Uterus (tissue), 4 donors: Measurements from ENCODE around the gene KIAA1328. TPM values are rescaled to one million over a fixed set of nuclear protein-coding genes. Genes with fewer than 3 reads are reported as not detected.

Experiments used
- DNase-seq, 2 donors: peaks; one replicate each; pipeline ENCODE4 v3.0.0-alpha.2; 2019 to 2020
- H3K27ac ChIP-seq, 2 donors: fragments of 200-600 bp; sonication (generic); 1 replicate in 1 of 2; 2 replicates in 1 of 2; pipeline ENCODE4 v1.5.1; 2016 to 2018
- H3K27me3 ChIP-seq, 2 donors: fragments of 200-600 bp; sonication (generic); one replicate each; pipeline ENCODE4 v1.5.1; 2018 to 2019; ENCODE audit warnings: control low read depth in 1 of 2
- H3K36me3 ChIP-seq, 2 donors: fragments of 200-600 bp; sonication (generic); one replicate each; pipeline ENCODE4 v1.5.1; 2019; ENCODE audit warnings: control low read depth in 1 of 2
- H3K4me1 ChIP-seq, 2 donors: fragments of 200-600 bp; sonication (generic); one replicate each; pipeline ENCODE4 v1.5.1; 2018 to 2019; ENCODE audit warnings: control low read depth in 1 of 2
- H3K4me3 ChIP-seq, 2 donors: fragments of 200-600 bp; sonication (generic); 1 replicate in 1 of 2; 2 replicates in 1 of 2; pipeline ENCODE4 v1.5.1; 2018 to 2019; ENCODE audit warnings: mild to moderate bottlenecking in 1 of 2
- H3K9me3 ChIP-seq, 2 donors: fragments of 200-600 bp; sonication (generic); one replicate each; pipeline ENCODE4 v1.5.1; 2019; ENCODE audit warnings: control low read depth in 1 of 2
- POLR2A ChIP-seq, 2 donors: fragments of 450-650 bp; IDR thresholded peaks; one replicate each; pipeline ENCODE4 v1.6.1; 2016; ENCODE audit warnings: antibody characterized with exemption in 2 of 2, mild to moderate bottlenecking in 1 of 2, moderate library complexity in 1 of 2
- intact Hi-C: fragments of 100-400 bp; cut with DNase I; formaldehyde crosslinking; loops from one replicate; pipeline ENCODE4 v1.15.1; 2023; ENCODE audit warnings: low total_unique reads
- total RNA-seq, 4 donors: library from RNA; depleted of rRNA in 3 of 4; stranded (reverse); fragments of >200 nt in 3 of 4; gene quantifications; one replicate each; pipeline versions ENCODE4 v1.1.0 to v1.2.4, GENCODE V29; 2014 to 2023
- TF ChIP-seq, protein P1 (sequence below), 4 experiments: fragments of 200-600 bp in 2 of 4; fragments of 450-650 bp in 2 of 4; sonication (generic) in 2 of 4; IDR thresholded peaks; one replicate each; pipeline ENCODE4 v1.5.1; 2016 to 2019; ENCODE audit warnings: antibody characterized with exemption in 4 of 4, mild to moderate bottlenecking in 2 of 4, moderate library complexity in 1 of 4
- donor health status: DM: yes; HTN: yes; CAD: no.

The KIAA1328 gene
- total RNA-seq, 4 donors from 2014 or later: 16.5 to 55.1 (median 31.7) TPM

DNA sequence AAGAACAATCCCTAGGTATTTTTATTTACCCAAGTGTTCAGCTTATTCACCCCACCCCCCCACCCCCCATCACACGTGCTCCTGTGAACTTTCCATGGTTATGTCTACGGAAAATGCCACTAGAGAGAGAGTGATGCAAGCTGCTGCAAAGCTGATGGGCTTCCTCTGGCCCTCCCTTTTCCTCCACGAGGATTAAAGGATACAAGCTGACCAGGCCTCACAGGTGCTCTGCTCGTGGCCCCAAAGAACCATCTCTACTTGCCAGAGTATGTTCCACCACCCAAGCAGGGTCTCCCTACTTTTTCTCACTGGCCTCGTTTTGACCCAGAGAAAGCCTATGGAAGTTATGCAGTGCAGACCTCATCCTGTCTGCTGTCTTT is 394.1 kb downstream of the KIAA1328 start:
- Histone ChIP-seq H3K36me3 (no peaks in the 10 kb centered on the region), H3K9me3 (no peaks in the 10 kb centered on the region), H3K27ac (no peak overlapping the region), H3K4me3 (no peak overlapping the region), H3K4me1 (no peaks in the 10 kb centered on the region), H3K27me3 (no peaks in the 10 kb centered on the region)
- intact Hi-C loops: no loop called here
- no peak for DNase-seq
- TF ChIP-seq, protein P1, sequence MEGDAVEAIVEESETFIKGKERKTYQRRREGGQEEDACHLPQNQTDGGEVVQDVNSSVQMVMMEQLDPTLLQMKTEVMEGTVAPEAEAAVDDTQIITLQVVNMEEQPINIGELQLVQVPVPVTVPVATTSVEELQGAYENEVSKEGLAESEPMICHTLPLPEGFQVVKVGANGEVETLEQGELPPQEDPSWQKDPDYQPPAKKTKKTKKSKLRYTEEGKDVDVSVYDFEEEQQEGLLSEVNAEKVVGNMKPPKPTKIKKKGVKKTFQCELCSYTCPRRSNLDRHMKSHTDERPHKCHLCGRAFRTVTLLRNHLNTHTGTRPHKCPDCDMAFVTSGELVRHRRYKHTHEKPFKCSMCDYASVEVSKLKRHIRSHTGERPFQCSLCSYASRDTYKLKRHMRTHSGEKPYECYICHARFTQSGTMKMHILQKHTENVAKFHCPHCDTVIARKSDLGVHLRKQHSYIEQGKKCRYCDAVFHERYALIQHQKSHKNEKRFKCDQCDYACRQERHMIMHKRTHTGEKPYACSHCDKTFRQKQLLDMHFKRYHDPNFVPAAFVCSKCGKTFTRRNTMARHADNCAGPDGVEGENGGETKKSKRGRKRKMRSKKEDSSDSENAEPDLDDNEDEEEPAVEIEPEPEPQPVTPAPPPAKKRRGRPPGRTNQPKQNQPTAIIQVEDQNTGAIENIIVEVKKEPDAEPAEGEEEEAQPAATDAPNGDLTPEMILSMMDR (IDR thresholded peaks at IDR 0.05): no peak
- TF ChIP-seq POLR2A (IDR thresholded peaks at IDR 0.05): no peak

DNA sequence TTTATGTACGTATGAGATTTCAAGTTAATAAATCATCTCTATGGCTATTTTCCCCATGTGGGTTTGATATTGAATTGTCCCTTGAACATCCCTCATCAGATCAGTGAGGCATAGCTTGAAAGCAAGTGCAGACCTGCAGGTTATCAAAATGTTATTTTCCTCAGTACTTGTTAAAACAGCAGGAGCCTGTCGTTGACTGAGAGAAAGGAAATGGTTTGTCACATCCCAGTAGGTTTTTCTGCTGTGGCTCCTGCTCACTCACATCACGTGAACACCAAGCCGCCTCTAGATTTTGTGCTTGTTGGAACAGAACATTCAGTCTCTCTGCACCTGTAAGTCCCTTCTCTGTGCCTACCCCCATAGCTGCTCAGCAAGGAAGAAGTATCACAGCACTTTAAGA is 396.4 kb downstream of the KIAA1328 start:
- H3K36me3 ChIP-seq: no peaks in the 10 kb centered on the region

DNA sequence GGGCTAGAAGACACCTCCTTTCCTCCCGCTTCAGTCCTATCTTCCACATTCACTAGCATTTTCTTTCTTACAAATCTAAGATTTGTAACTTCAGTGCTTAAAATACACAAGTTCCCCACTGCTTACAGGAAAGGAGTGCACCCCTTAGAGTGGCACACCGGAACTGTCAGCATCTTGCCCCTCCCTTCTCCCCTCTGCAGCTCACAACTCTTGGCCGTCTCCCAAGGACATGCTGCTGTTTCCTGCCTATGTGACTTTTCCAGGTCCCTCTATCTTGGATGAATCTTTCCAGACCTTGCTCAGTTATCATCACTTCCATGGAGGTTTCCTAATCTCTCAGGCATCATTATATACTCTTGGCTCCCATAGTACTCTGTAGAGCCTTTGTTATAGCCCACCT is 401.8 kb downstream of the KIAA1328 start:
- no peaks in the 10 kb centered on the region for H3K4me1 ChIP-seq
- H3K4me3 ChIP-seq: no peak overlapping the region
- DNase-seq: no peak
- no peaks in the 10 kb centered on the region for H3K9me3 ChIP-seq
- intact Hi-C loops: no loop called here
- H3K27ac ChIP-seq: no peak overlapping the region
- TF ChIP-seq, protein P1 (IDR thresholded peaks at IDR 0.05): no peak
- no peak for TF ChIP-seq POLR2A (IDR thresholded peaks at IDR 0.05)
- no peaks in the 10 kb centered on the region for H3K27me3 ChIP-seq
- H3K36me3 ChIP-seq: no peaks in the 10 kb centered on the region

More for the DNA sequence above, 396.4 kb downstream of the KIAA1328 start:
- no peak for DNase-seq
- no peaks in the 10 kb centered on the region for H3K4me1 ChIP-seq
- no peak overlapping the region for H3K27ac ChIP-seq
- H3K4me3 ChIP-seq: no peak overlapping the region
- no peaks in the 10 kb centered on the region for H3K27me3 ChIP-seq
- intact Hi-C loops: no loop called here
- TF ChIP-seq POLR2A (IDR thresholded peaks at IDR 0.05): no peak
- TF ChIP-seq, protein P1 (IDR thresholded peaks at IDR 0.05): no peak
- no peaks in the 10 kb centered on the region for H3K9me3 ChIP-seq

DNA sequence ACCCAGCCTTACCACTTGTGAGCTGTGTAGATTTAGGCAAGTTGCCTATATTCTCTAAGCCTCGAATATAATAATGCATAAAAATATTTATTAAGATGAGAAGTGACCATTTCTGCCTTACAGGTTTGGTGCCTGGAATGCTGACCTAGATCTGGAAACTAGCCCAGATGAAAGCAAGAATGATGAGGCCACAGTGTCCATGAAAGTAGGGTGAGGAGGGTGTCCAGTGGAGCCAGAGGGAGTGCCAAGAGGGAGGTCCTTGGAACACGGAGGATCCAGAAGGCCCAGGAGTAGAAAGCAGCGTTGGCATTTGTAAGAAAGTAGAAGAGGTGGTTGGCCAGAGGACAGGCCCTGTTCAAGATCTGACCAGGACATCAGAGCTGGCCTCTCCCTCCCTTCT is 402.3 kb downstream of the KIAA1328 start:
- no peak for DNase-seq
- Histone ChIP-seq H3K27ac (no peak overlapping the region), H3K4me3 (no peak overlapping the region), H3K36me3 (no peaks in the 10 kb centered on the region), H3K4me1 (no peaks in the 10 kb centered on the region), H3K27me3 (no peaks in the 10 kb centered on the region), H3K9me3 (no peaks in the 10 kb centered on the region)
- TF ChIP-seq, protein P1 (IDR thresholded peaks at IDR 0.05): no peak
- no peak for TF ChIP-seq POLR2A (IDR thresholded peaks at IDR 0.05)
- intact Hi-C loops: no loop called here

DNA sequence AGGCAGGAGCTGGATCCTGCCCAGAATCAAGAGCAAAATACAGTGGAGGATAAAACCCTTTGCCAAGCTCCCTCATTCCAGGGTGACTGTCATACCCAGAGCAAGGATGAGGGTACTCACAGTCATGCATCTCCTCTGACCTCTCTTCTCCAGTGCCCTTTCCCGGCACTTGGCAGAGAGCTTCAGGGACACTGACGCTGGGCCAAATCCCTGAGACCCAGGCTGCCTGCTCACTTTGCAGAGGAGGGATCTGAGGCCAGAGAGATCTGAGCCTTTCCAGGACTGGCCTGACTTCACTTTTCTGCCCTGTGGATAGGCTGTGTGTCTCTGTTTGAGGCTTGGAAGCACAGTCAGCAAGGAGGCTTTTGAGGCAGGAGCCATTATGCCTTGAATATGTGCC is 406.7 kb downstream of the KIAA1328 start:
- intact Hi-C loops: no loop called here
- no peaks in the 10 kb centered on the region for H3K9me3 ChIP-seq
- no peaks in the 10 kb centered on the region for H3K36me3 ChIP-seq
- no peak overlapping the region for H3K27ac ChIP-seq
- no peaks in the 10 kb centered on the region for H3K27me3 ChIP-seq
- no peaks in the 10 kb centered on the region for H3K4me1 ChIP-seq
- H3K4me3 ChIP-seq: no peak overlapping the region
- DNase-seq: no peak
- no peak for TF ChIP-seq POLR2A (IDR thresholded peaks at IDR 0.05)
- TF ChIP-seq, protein P1 (IDR thresholded peaks at IDR 0.05): no peak
